GM21381 (cell line): ENCODE measurements around the gene ACOXL.

Experiments
- ATAC-seq: cut with Tn5 transposase; IDR thresholded peaks from one replicate; pipeline ENCODE4 v1.9.1; 2021; ENCODE audit warnings: mild to moderate bottlenecking, moderate library complexity; ENCODE audit not compliant: unreplicated experiment

ACOXL gene

DNA sequence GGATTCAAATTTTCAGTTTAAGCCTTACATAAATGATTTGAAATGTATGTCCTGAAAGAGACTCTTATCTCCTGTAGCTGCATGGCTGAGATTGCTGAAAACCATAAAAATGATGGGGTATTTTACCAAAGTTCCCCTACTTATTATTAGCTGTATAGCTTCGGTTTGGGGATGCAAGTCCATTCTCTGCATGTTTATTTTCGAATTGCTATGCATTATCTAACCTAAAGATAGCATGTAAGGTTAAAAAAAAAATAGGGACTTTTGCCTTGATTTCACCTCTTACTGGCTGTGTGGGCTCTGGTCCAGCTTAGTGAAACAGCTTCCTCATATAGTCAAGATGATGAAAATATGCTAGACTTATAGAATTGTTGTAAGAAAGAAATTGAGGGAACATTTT is 14.0 kb upstream of the ACOXL start:
- ATAC-seq: no peak

DNA sequence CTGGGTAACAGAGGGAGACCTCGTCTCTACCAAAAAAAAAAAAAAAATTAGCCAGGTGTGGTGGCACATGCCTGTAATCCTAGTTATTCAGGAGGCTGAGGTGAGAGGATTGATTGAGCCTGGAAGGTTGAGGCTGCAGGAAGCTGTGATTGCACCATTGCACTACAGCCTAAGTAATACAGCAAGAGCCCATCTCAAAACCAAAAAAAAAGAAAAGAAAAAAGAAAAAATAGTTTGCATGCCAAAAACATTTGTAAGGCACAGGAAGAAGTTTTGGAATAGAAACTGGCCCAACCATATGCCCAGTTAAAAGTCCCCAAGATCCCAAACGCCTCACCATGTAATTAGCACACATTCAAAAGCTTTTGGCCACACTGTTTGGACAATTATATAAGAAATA is 13.4 kb upstream of the ACOXL start:
- ATAC-seq: no peak

DNA sequence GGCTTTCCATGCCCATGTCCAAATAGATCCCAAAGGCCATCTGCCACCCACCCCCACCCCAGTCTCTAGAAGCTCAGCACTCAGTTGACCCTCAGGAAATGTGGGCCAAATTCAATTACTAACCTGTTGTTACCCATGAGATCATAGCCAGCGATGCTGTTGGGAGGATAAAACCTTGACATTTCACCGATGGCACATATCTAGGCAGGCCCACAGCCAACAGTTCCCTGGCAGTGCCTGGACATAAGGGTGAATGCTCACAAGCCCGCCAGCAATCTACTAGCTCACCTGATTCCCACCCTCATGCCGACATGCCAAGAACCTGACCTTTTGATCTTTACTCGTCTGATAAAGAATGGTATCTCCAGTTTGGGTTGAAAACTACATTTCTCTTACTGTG is 11.8 kb upstream of the ACOXL start:
- ATAC-seq: no peak

GRCh38 chr2:110724820-110725219 is 7.6 kb upstream of the ACOXL start:
- no peak for ATAC-seq

DNA sequence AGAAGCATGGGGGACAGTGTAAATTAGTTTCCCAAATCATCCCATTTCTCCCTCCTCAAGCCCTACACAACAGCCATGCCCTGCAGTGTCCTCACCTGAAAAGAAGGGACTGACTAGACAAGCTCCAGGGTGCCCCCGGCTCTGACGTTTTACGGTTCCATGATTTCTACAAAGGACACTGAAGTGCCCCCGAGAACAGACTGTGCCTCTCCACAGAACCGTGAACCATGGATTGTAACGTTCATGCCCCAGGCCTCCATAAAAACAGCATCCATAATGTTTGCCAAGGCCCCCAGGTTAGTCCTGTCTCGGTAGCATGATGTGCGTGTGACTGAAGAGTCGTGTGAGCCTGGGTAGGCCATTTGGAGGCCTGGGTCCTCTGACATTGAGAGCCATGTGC is 7.0 kb upstream of the ACOXL start:
- ATAC-seq: no peak

DNA sequence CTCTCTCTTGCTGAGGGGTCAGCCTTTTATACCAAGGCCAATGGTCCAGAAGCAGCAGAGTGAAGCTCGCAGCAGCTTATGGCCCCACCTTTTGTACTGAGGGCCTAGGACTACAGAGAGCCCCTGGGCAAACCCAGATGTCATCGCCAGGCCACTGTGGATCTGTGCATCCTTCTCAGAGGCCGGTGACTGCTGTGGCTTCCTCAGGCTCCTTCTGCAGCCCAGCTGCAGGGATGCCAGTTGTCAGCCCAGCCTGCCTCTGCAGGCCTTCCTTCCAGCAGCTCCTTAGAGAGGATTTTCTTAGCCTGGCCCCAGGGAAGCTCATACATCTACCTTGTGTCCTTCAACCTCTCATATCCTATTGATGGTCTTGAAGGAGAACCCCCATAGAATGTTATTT is 6.5 kb upstream of the ACOXL start:
- ATAC-seq: no peak

- ATAC-seq: no peak
These were observed 6.1 kb upstream of the ACOXL start for GRCh38 chr2:110726285-110726684.

- no peak for ATAC-seq
These were observed 4.5 kb upstream of the ACOXL start for GRCh38 chr2:110727923-110728322.

DNA sequence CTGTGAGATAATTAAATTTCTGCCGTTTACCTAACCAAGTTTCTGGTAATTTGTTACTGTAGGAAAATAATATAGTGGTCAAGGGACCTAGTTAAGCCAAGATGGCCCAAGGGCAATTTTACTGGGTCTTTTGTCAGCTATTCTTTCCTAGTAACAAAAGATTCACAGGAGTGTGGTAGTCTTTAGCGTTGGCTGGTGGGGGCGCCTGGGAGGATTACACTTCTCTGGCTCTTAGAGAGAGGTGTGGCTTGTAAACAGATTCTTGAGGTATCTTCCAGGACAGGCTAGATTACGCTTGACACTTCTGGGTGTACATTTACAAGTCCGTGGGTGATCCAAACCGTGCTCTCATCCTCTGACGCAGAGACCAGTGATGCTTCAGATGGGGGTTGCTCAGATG is 3.3 kb upstream of the ACOXL start:
- ATAC-seq: no peak

DNA sequence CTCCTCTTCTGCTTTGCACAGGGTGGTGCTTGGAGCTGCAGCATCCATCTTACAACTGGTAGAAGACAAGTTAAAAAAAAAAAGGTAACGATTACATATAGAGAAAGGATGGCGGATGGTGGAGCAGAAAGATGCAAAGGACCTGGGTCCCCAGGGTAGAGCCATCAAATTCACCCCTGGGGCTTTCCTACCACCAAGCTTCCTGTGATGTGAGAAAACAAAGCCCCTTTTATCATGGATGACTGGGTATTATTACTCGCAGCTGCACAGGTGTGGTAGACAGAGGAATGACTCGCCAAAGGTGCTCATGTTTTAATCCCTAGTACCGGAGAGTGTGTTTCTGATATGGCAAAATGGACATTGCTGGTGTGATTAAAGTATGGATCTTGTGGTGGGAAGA is 1.3 kb upstream of the ACOXL start:
- ATAC-seq: no peak

DNA sequence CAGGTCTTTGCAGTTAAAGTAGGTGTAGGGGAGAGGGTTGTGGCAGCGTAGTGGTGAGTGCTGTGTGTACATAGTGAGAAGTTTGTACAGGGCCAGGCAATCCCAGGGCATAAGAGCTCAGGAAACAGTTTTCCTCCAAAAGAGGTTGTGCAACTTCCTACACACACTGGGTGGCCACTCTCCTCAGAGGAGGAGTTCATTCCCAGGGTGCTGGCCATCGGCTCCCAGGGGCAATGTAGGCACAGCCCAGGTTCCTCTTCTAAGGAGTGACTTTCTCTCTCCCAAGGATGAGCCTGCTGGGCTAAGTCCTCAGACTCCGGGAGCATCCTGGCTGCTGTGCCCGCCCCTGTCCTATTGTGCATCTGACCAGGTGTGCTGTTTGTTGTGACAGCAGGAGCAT is 3.0 kb downstream of the ACOXL start:
- ATAC-seq: no peak

GRCh38 chr2:110737783-110738182 is 5.4 kb downstream of the ACOXL start:
- no peak for ATAC-seq

- ATAC-seq: no peak
These were observed 8.5 kb downstream of the ACOXL start for GRCh38 chr2:110740747-110741349.

- ATAC-seq: no peak
These were observed 9.2 kb downstream of the ACOXL start for GRCh38 chr2:110741491-110741980.

GRCh38 chr2:110742412-110742811 is 10.0 kb downstream of the ACOXL start:
- no peak for ATAC-seq

- no peak for ATAC-seq
These were observed 11.2 kb downstream of the ACOXL start for GRCh38 chr2:110743600-110743999.

DNA sequence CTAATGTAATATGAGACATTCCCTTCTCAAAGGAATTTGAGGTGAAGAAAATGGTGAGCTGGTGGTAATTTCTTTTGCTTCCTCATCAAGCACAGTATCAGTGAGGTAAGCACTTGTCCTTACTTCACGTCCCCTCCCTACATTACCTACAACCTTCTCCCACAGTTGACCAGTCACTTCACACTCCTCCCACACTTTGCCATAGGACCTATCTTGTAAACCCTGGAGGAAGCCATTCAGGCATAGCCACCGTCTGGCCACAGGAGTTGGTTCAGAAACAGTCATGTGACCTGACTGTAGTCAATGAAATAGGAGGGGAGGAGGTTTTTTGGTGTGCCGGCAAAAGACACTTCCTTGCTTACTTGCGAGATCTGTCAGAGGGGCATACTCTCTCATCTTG is 12.1 kb downstream of the ACOXL start:
- ATAC-seq: no peak

- ATAC-seq: no peak
These were observed 12.7 kb downstream of the ACOXL start for GRCh38 chr2:110745048-110745447.

DNA sequence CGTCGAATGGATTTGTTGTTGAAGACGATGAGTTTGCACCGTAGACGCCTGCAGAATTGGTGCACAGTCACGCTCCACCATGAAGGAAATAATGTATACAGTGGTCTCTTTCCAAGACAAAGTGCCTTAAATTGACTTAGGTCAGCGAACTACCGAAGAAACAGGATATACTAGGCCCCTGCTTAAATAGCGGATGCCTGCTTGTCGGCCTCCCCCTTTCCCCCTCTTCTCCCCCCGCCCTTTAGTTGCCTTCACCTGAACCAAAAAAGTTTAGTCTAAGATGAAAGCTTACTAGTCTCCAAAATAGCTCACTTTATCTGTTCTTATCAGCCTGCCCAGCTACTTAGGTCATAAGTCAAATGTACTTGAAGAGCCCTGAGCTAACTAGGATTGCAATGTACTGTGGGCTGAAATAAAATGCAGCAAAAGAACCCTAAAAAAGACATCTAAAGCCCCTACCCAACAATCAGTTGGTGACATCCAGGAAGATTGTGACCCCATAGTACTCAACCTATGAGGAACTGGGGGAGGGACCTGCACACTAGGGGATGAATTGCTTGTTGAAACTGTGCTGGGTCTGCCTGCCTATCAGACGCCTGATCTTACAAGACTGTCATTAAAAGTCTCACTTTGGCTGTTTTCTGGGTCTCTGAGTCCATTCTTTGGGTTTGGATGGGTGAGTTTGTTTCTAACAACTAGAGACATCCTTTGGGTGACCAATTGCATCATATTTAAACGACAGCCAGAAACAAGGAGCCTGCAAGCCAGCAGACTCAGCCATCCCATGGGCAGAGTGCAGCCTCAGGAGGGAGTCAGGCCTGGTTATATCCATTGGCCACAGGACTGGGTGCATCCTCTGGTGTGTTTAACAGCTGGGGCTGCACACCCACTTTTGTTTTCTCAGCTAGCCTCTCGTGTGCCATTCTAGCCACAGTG is 14.5 kb downstream of the ACOXL start:
- no peak for ATAC-seq

DNA sequence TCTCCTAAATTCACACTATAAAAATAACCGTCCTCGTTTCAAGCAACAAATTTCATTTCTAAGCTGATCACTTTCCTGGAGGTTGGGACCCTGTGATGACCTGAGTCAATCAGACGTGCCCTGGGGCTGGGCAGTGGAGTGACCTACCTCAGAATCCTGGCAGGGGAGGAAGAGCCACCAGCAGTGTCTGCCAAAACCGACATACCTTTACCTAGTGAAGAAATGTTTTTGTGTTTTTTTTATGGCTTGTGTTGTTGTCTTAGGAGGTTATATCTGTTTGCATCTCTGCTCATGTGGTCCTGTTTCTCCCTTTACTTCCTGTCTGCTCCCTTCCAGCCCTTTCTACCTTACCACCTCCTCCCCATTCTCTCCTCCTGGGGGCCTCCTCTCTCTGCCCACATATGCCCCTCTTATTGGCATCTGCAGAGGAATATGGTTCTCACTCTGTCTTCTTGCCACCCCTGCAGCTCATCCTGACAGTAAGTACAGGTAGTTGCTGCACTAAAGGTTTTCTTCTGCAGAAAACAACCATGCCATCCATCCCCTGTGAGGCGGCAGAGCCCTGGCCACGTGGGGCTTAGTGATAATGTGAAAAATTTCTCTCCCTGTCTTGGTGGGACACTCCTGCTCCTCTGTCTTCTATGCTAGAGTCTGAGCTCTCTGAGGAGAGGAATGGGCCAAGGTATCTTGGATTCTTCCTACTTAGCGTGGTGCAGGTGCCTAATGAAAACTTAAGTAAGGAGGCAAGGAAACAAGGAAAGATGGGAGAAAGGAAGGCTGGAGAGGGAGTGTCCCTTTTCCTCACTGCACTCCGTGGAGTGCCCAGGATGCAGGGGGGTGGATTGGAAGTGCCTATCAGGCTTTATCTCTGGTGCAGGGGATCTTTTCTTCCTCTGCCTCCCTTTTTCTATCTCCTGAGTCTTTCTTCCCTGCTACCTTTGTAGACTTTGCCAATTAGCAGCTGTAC is 15.4 kb downstream of the ACOXL start:
- ATAC-seq: no peak

GRCh38 chr2:110748489-110748867 is 16.1 kb downstream of the ACOXL start:
- peak; percentile 95 for ATAC-seq
